Lower leg skin (tissue), 3 donors: ENCODE measurements around the gene ADGRA1.

Experiments
- POLR2A ChIP-seq, 2 donors: fragments of 450-650 bp; IDR thresholded peaks; one replicate each; pipeline ENCODE4 v1.6.1; 2016 to 2017; ENCODE audit warnings: antibody characterized with exemption in 2 of 2, mild to moderate bottlenecking in 1 of 2, moderate library complexity in 1 of 2
- TF ChIP-seq, protein P1 (sequence below), 3 donors: fragments of 450-650 bp; IDR thresholded peaks; one replicate each; pipeline ENCODE4 v1.5.1; 2016; ENCODE audit warnings: antibody characterized with exemption in 3 of 3, mild to moderate bottlenecking in 3 of 3, moderate library complexity in 2 of 3

- TF ChIP-seq, protein P1, sequence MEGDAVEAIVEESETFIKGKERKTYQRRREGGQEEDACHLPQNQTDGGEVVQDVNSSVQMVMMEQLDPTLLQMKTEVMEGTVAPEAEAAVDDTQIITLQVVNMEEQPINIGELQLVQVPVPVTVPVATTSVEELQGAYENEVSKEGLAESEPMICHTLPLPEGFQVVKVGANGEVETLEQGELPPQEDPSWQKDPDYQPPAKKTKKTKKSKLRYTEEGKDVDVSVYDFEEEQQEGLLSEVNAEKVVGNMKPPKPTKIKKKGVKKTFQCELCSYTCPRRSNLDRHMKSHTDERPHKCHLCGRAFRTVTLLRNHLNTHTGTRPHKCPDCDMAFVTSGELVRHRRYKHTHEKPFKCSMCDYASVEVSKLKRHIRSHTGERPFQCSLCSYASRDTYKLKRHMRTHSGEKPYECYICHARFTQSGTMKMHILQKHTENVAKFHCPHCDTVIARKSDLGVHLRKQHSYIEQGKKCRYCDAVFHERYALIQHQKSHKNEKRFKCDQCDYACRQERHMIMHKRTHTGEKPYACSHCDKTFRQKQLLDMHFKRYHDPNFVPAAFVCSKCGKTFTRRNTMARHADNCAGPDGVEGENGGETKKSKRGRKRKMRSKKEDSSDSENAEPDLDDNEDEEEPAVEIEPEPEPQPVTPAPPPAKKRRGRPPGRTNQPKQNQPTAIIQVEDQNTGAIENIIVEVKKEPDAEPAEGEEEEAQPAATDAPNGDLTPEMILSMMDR (IDR thresholded peaks at IDR 0.05) = no peak
- TF ChIP-seq POLR2A (IDR thresholded peaks at IDR 0.05) = no peak
Observed at GRCh38 chr10:133100186-133100585, 12.5 kb downstream of the ADGRA1 start.
